Prostate gland (tissue), 2 donors: ENCODE data around the gene ADAM15.

ENCODE experiments used
- POLR2AphosphoS5 ChIP-seq: sonication (generic); formaldehyde crosslinking; IDR thresholded peaks from one replicate; pipeline ENCODE4 v1.6.1; 2017; ENCODE audit warnings: antibody characterized with exemption
- TF ChIP-seq, protein P1 (sequence below), 4 experiments: fragments of 200-600 bp in 2 of 4; fragments of 450-650 bp in 2 of 4; sonication (generic) in 2 of 4; IDR thresholded peaks; 1 replicate in 3 of 4; 2 replicates in 1 of 4; pipeline ENCODE4 v1.5.1; 2016 to 2019; ENCODE audit warnings: antibody characterized with exemption in 4 of 4, mild to moderate bottlenecking in 2 of 4, moderate library complexity in 2 of 4

DNA sequence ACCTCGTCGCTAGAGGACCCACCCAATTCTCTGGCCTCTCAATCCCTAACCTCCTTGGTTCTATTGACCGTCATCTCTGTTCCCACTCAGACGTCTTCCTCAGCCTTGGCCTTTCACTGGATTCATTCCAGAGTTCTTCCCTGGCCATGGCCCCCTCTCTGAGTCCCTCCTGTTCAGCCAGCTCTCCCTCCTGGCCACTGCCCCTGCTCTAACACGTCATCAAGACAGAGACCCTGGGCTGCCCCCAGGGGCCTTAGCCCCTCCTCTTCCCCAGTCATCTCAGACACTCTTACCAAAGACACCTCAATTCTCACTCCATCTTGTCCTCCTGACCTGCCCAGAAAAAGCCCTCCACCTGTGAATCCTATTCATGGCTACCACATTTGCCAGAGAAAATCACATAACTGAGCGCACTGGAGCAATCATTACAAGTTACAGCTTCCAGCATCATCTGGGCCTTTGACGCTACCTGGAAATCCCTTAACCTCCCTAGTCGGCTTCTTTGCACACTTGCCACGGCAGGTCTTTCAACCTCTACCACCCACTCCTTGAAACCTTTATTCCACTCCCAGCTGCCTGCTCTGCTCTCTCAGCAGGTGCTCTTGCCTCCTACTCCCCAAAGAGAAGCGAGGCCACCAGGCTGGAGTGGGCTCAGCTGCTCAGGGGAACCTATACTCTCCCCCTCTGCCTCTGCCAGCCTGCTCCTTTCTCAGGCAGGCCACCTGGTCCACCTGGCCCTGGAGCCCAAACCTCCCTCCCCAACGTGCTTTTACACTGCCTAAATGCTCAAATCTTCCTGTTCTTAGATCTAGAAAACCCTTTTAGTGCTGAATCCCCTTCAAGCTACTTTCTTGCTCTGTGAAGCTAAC is 31.5 kb upstream of the ADAM15 start:
- TF ChIP-seq, protein P1, sequence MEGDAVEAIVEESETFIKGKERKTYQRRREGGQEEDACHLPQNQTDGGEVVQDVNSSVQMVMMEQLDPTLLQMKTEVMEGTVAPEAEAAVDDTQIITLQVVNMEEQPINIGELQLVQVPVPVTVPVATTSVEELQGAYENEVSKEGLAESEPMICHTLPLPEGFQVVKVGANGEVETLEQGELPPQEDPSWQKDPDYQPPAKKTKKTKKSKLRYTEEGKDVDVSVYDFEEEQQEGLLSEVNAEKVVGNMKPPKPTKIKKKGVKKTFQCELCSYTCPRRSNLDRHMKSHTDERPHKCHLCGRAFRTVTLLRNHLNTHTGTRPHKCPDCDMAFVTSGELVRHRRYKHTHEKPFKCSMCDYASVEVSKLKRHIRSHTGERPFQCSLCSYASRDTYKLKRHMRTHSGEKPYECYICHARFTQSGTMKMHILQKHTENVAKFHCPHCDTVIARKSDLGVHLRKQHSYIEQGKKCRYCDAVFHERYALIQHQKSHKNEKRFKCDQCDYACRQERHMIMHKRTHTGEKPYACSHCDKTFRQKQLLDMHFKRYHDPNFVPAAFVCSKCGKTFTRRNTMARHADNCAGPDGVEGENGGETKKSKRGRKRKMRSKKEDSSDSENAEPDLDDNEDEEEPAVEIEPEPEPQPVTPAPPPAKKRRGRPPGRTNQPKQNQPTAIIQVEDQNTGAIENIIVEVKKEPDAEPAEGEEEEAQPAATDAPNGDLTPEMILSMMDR (IDR thresholded peaks at IDR 0.05): no peak
- no peak for TF ChIP-seq POLR2AphosphoS5
